Left lung (tissue), 10 donors: ENCODE measurements around the gene TRPV4. TPM values are rescaled to one million over a fixed set of nuclear protein-coding genes. Genes with fewer than 3 reads are reported as not detected.

Experiments used
- ATAC-seq: fragments of 200-7000 bp; cut with Tn5 transposase; one replicate; pipeline ENCODE4 v1.9.1; 2020; ENCODE audit warnings: moderate library complexity
- DNase-seq, 4 donors: peaks; one replicate each; pipeline ENCODE4 v3.0.0-alpha.2; 2013 to 2020
- H3K27ac ChIP-seq, 2 donors: fragments of 200-600 bp; sonication (generic) in 1 of 2; one replicate each; pipeline versions ENCODE4 v1.5.0 to v1.8.0; 2020 to 2021
- H3K27me3 ChIP-seq, 2 donors: fragments of 200-600 bp; sonication (generic) in 1 of 2; one replicate each; pipeline versions ENCODE4 v1.5.0 to v1.8.0; 2020 to 2021
- H3K36me3 ChIP-seq, 2 donors: fragments of 200-600 bp; sonication (generic) in 1 of 2; one replicate each; pipeline versions ENCODE4 v1.5.0 to v1.8.0; 2020 to 2021
- H3K4me1 ChIP-seq, 2 donors: fragments of 200-600 bp; one replicate each; pipeline ENCODE4 v1.8.0; 2021
- H3K4me3 ChIP-seq, 2 donors: fragments of 200-600 bp; sonication (generic) in 1 of 2; one replicate each; pipeline versions ENCODE4 v1.5.0 to v1.8.0; 2020 to 2021; ENCODE audit warnings: mild to moderate bottlenecking in 1 of 2
- H3K9me3 ChIP-seq, 2 donors: fragments of 200-600 bp; sonication (generic) in 1 of 2; one replicate each; pipeline versions ENCODE4 v1.5.0 to v1.8.0; 2020 to 2021
- intact Hi-C, 2 donors: fragments of 100-400 bp; cut with DNase I; formaldehyde crosslinking; loops; one replicate each; pipeline versions ENCODE4 v1.11.2 to v1.14.2; 2022
- polyA plus RNA-seq, 6 donors: library from polyadenylated mRNA; unstranded; fragments of 120-200 nt; gene quantifications; one replicate each; pipeline ENCODE4 v1.2.1, GENCODE V29; 2013; ENCODE audit not compliant: insufficient read length in 6 of 6
- total RNA-seq, 2 donors: library from RNA; stranded (reverse); fragmentation: NEBNext Ultra II Directional; extraction: Animal tissue kit (Norgen Biotek cat#: 25700); gene quantifications; one replicate each; pipeline ENCODE4 v1.2.1, GENCODE V29; 2021
- TF ChIP-seq, protein P1 (sequence below), 2 donors: fragments of 200-600 bp; sonication (generic) in 1 of 2; IDR thresholded peaks; one replicate each; pipeline versions ENCODE4 v1.5.0 to v1.8.0; 2021; ENCODE audit warnings: antibody characterized with exemption in 2 of 2
- donor health status: DM: no; HTN: yes; CAD: no.
- donor health status: DM: no; HTN: no; CAD: no.

The TRPV4 gene
- total and polyA plus RNA-seq, 8 donors = 2.2 to 3.7 (median 3.2) TPM

- DNase-seq (no peak), ATAC-seq (no peak)
- H3K4me1 ChIP-seq = peaks cover 0 to 4% of the 10 kb centered on the region in 2 donors
- peaks cover 0 to 9% of the 10 kb centered on the region in 2 donors for H3K9me3 ChIP-seq
- H3K27me3 ChIP-seq = no peaks in the 10 kb centered on the region
- no peak overlapping the region for H3K4me3 ChIP-seq
- intact Hi-C loops = no loop called here
- TF ChIP-seq, protein P1, sequence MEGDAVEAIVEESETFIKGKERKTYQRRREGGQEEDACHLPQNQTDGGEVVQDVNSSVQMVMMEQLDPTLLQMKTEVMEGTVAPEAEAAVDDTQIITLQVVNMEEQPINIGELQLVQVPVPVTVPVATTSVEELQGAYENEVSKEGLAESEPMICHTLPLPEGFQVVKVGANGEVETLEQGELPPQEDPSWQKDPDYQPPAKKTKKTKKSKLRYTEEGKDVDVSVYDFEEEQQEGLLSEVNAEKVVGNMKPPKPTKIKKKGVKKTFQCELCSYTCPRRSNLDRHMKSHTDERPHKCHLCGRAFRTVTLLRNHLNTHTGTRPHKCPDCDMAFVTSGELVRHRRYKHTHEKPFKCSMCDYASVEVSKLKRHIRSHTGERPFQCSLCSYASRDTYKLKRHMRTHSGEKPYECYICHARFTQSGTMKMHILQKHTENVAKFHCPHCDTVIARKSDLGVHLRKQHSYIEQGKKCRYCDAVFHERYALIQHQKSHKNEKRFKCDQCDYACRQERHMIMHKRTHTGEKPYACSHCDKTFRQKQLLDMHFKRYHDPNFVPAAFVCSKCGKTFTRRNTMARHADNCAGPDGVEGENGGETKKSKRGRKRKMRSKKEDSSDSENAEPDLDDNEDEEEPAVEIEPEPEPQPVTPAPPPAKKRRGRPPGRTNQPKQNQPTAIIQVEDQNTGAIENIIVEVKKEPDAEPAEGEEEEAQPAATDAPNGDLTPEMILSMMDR (IDR thresholded peaks at IDR 0.05) = no peak
- H3K27ac ChIP-seq = no peak overlapping the region
- H3K36me3 ChIP-seq = no peaks in the 10 kb centered on the region
Observed at GRCh38 chr12:109767456-109767855, 65.7 kb downstream of the TRPV4 start.

- peaks cover 0 to 9% of the 10 kb centered on the region in 2 donors for H3K9me3 ChIP-seq
- no peaks in the 10 kb centered on the region for H3K27me3 ChIP-seq
- TF ChIP-seq, protein P1 (IDR thresholded peaks at IDR 0.05) = no peak
- ATAC-seq (no peak), DNase-seq (no peak)
- H3K27ac ChIP-seq = no peak overlapping the region
- H3K4me1 ChIP-seq = peaks cover 0 to 7% of the 10 kb centered on the region in 2 donors
- no peak overlapping the region for H3K4me3 ChIP-seq
- intact Hi-C loops = no loop called here
- no peaks in the 10 kb centered on the region for H3K36me3 ChIP-seq
Observed at GRCh38 chr12:109766251-109766778, 66.9 kb downstream of the TRPV4 start.

DNA sequence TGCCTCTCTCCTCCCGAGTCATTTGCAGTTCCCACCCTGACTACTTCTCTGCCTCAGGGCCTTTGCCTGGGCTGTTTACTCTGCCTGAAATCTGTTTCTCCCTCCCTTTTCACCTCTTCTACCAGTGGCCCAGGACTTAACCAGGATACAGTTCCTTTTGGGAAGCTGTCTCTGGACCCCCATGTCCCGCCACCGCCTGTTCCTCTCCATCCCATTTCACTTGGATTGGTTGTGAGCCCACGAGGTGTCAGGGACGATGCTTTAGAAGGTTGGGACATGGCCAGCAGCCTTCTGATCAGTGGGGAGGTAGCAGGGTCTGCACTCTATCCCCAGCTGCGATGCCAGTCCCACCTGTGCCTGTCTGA, 67.8 kb downstream of the TRPV4 start:
- intact Hi-C loops = no loop called here
- H3K27ac ChIP-seq = no peak overlapping the region

GRCh38 chr12:109764776-109765445, 68.3 kb downstream of the TRPV4 start:
- intact Hi-C loops = no loop called here
- Histone ChIP-seq H3K36me3 (no peaks in the 10 kb centered on the region), H3K4me3 (no peak overlapping the region), H3K4me1 (peaks cover 0 to 20% of the 10 kb centered on the region in 2 donors), H3K9me3 (peaks cover 0 to 9% of the 10 kb centered on the region in 2 donors), H3K27me3 (no peaks in the 10 kb centered on the region), H3K27ac (no peak overlapping the region)
- no peak for ATAC-seq
- TF ChIP-seq, protein P1 (IDR thresholded peaks at IDR 0.05) = no peak
- no peak for DNase-seq

More for the DNA sequence above, 67.8 kb downstream of the TRPV4 start:
- no peak overlapping the region for H3K4me3 ChIP-seq
- no peaks in the 10 kb centered on the region for H3K36me3 ChIP-seq
- TF ChIP-seq, protein P1 (IDR thresholded peaks at IDR 0.05) = no peak
- no peaks in the 10 kb centered on the region for H3K27me3 ChIP-seq
- peaks cover 0 to 9% of the 10 kb centered on the region in 2 donors for H3K9me3 ChIP-seq
- peaks cover 0 to 15% of the 10 kb centered on the region in 2 donors for H3K4me1 ChIP-seq
- ATAC-seq = no peak
- no peak for DNase-seq

DNA sequence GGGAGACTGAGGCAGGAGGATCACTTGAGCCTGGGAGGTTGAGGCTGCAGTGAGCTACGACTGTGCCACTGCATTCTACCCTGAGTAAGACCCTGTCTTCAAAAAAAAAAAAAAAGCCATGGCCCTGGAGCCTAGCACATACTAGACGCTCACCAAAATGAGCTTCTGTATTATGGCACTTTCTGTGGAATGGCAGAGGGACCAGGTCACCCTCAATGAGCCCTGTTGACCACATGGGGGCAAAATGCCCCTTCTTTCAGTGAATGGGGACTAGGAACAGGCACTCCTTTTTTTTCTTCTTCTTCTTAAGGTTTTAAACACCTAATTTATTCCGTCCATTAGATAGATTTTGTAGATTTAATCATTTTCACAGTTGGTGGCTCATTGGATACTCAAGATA, 69.1 kb downstream of the TRPV4 start:
- intact Hi-C loops = no loop called here
- no peak overlapping the region for H3K27ac ChIP-seq

More for the DNA sequence above, 69.1 kb downstream of the TRPV4 start:
- ATAC-seq = no peak
- no peak for DNase-seq
- peaks cover 0 to 9% of the 10 kb centered on the region in 2 donors for H3K9me3 ChIP-seq
- no peak overlapping the region for H3K4me3 ChIP-seq
- H3K4me1 ChIP-seq = peaks cover 0 to 22% of the 10 kb centered on the region in 2 donors
- H3K36me3 ChIP-seq = no peaks in the 10 kb centered on the region
- TF ChIP-seq, protein P1 (IDR thresholded peaks at IDR 0.05) = no peak
- H3K27me3 ChIP-seq = no peaks in the 10 kb centered on the region
